NCI-H2196 treated with DMSO at 0.1 percent for 48 hours (cell line): ENCODE measurements around the gene PPIL1.
A peak's percentile ranks its signal among the peaks of the same experiment; 100 is the strongest.
"Not testable (repeated sequence)": the region's sequence is repeated elsewhere in the genome, so short reads cannot be mapped to it uniquely, and the experiment has no call there.

Experiments used
- DNase-seq: peaks from one replicate; lab custom pipeline; 2025; ENCODE audit not compliant: unreplicated experiment; lab: John Stamatoyannopoulos, UW

PPIL1 gene

GRCh38 chr6:36874443-36875249 lies at the start of gene PPIL1:
Gene PPIL1 (minus strand): TSS chr6:36874803. CDS start chr6:36874772, 31 bp downstream.
- DNase-seq = peak; percentile 93

- no peak for DNase-seq
Observed at GRCh38 chr6:36924131-36924530, 49.5 kb upstream of the PPIL1 start.

- no peak for DNase-seq
Observed at GRCh38 chr6:36920546-36920945, 45.9 kb upstream of the PPIL1 start.

- no peak for DNase-seq
Observed at GRCh38 chr6:36920049-36920448, 45.4 kb upstream of the PPIL1 start.

GRCh38 chr6:36917541-36918193 lies 43.1 kb upstream of the PPIL1 start:
- no peak for DNase-seq

GRCh38 chr6:36916126-36916525 lies 41.5 kb upstream of the PPIL1 start:
- no peak for DNase-seq

GRCh38 chr6:36915599-36915998 lies 41.0 kb upstream of the PPIL1 start:
- DNase-seq = no peak

GRCh38 chr6:36914227-36914794 lies 39.7 kb upstream of the PPIL1 start:
- peak; percentile 60 for DNase-seq

- no peak for DNase-seq
Observed at GRCh38 chr6:36913082-36913481, 38.5 kb upstream of the PPIL1 start.

GRCh38 chr6:36912586-36912985 lies 38.0 kb upstream of the PPIL1 start:
- no peak for DNase-seq

- no peak for DNase-seq
Observed at GRCh38 chr6:36912030-36912454, 37.4 kb upstream of the PPIL1 start.

- no peak for DNase-seq
Observed at GRCh38 chr6:36908747-36909146, 34.1 kb upstream of the PPIL1 start.

GRCh38 chr6:36907781-36908180 lies 33.2 kb upstream of the PPIL1 start:
- peak; percentile 19 for DNase-seq

GRCh38 chr6:36906539-36907325 lies 32.1 kb upstream of the PPIL1 start:
- DNase-seq = peak; percentile 72

GRCh38 chr6:36904851-36905393 lies 30.3 kb upstream of the PPIL1 start:
- DNase-seq = no peak

GRCh38 chr6:36904114-36904513 lies 29.5 kb upstream of the PPIL1 start:
- DNase-seq = no peak

- DNase-seq = no peak
Observed at GRCh38 chr6:36897609-36898008, 23.0 kb upstream of the PPIL1 start.

GRCh38 chr6:36893976-36894932 lies 19.7 kb upstream of the PPIL1 start:
- no peak for DNase-seq

- not testable (repeated sequence) for DNase-seq
Observed at GRCh38 chr6:36891153-36891552, 16.6 kb upstream of the PPIL1 start.

- DNase-seq = no peak
Observed at GRCh38 chr6:36890112-36890663, 15.6 kb upstream of the PPIL1 start.
